Upper lobe of right lung (tissue), 1 donor: ENCODE results near the gene KRT71. TPM values are rescaled to one million over a fixed set of nuclear protein-coding genes. Genes with fewer than 3 reads are reported as not detected.
A peak's percentile ranks its signal among the peaks of the same experiment; 100 is the strongest.

Experiments used
- ATAC-seq: fragments of 200-7000 bp; cut with Tn5 transposase; one replicate; pipeline ENCODE4 v1.9.1; 2020; ENCODE audit warnings: mild to moderate bottlenecking, moderate library complexity
- DNase-seq: peaks from one replicate; pipeline ENCODE4 v3.0.0-alpha.2; 2020
- H3K27ac ChIP-seq: fragments of 200-600 bp; one replicate; pipeline ENCODE4 v1.8.0; 2022
- H3K27me3 ChIP-seq: fragments of 200-600 bp; one replicate; pipeline ENCODE4 v1.8.0; 2022; ENCODE audit warnings: mild to moderate bottlenecking
- H3K36me3 ChIP-seq: fragments of 200-600 bp; one replicate; pipeline ENCODE4 v1.8.0; 2022
- H3K4me1 ChIP-seq: fragments of 200-600 bp; one replicate; pipeline ENCODE4 v1.8.0; 2022
- H3K4me3 ChIP-seq: fragments of 200-600 bp; one replicate; pipeline ENCODE4 v1.8.0; 2022; ENCODE audit warnings: mild to moderate bottlenecking
- H3K9me3 ChIP-seq: fragments of 200-600 bp; one replicate; pipeline ENCODE4 v1.8.0; 2022
- intact Hi-C: fragments of 100-400 bp; cut with DNase I; formaldehyde crosslinking; loops from one replicate; pipeline ENCODE4 v1.11.0; 2022
- total RNA-seq: library from RNA; stranded (reverse); fragmentation: NEBNext Ultra II Directional; extraction: Animal tissue kit (Norgen Biotek cat#: 25700); gene quantifications from one replicate; pipeline ENCODE4 v1.2.1, GENCODE V29; 2021
- TF ChIP-seq, protein P1 (sequence below): fragments of 200-600 bp; IDR thresholded peaks from one replicate; pipeline ENCODE4 v1.8.0; 2022; ENCODE audit warnings: antibody characterized with exemption
- donor health status: DM: no; HTN: yes; CAD: no; lungs with severe emphysema.

Gene KRT71
- total RNA-seq, 1 donor from 2014 or later = not detected

DNA sequence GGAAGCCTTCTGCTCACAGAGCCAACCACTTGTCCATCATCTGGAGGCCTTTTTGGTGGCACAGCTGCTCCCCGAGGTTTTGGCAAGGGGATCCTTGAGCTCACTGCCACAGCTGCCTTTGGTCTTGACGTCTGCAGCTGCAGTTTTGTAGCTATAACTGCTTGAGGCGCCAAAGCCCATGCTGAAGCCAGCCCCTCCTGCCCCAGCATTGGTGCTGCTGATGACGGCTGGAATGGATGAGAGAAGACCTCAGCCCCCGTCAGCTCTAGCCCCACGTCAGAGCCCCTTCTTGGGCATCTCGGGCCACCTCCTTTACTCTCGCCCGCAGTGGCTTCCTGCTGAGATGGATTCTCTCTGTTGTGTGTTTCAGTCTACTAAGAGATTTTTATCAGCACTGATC, 33.0 kb upstream of the KRT71 start:
- no peak for ATAC-seq
- intact Hi-C loops = no loop called here

DNA sequence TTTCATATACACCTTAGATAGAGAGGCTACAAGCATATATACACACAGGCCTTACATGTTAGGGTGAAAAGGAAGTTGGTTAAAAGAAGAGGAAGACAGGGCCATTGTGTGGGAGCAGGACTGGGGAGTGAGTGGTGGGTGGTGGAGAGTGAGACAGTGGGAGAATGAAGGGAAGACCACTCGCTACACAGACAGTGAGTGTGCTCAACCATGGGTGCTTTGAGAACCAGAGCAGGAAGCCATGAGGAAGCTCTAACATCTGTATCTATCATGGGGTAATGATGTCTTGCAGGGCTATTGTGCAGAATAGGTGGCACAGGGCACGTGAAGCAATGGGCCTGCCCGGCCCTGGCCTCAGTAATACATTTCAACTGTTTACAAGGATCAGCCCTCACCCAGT, 32.1 kb upstream of the KRT71 start:
- H3K9me3 ChIP-seq = no peaks in the 10 kb centered on the region
- ATAC-seq = peak; percentile 51
- no peaks in the 10 kb centered on the region for H3K36me3 ChIP-seq
- intact Hi-C loops = no loop called here
- TF ChIP-seq, protein P1, sequence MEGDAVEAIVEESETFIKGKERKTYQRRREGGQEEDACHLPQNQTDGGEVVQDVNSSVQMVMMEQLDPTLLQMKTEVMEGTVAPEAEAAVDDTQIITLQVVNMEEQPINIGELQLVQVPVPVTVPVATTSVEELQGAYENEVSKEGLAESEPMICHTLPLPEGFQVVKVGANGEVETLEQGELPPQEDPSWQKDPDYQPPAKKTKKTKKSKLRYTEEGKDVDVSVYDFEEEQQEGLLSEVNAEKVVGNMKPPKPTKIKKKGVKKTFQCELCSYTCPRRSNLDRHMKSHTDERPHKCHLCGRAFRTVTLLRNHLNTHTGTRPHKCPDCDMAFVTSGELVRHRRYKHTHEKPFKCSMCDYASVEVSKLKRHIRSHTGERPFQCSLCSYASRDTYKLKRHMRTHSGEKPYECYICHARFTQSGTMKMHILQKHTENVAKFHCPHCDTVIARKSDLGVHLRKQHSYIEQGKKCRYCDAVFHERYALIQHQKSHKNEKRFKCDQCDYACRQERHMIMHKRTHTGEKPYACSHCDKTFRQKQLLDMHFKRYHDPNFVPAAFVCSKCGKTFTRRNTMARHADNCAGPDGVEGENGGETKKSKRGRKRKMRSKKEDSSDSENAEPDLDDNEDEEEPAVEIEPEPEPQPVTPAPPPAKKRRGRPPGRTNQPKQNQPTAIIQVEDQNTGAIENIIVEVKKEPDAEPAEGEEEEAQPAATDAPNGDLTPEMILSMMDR = no peak
- no peak overlapping the region for H3K27ac ChIP-seq
- no peaks in the 10 kb centered on the region for H3K27me3 ChIP-seq
- H3K4me1 ChIP-seq = no peaks in the 10 kb centered on the region
- no peak overlapping the region for H3K4me3 ChIP-seq
- DNase-seq = no peak

More for the DNA sequence above, 33.0 kb upstream of the KRT71 start:
- H3K27me3 ChIP-seq = no peaks in the 10 kb centered on the region
- no peak for DNase-seq
- H3K36me3 ChIP-seq = no peaks in the 10 kb centered on the region
- H3K4me1 ChIP-seq = no peaks in the 10 kb centered on the region
- no peak overlapping the region for H3K4me3 ChIP-seq
- no peak overlapping the region for H3K27ac ChIP-seq
- no peaks in the 10 kb centered on the region for H3K9me3 ChIP-seq
- TF ChIP-seq, protein P1 = no peak

DNA sequence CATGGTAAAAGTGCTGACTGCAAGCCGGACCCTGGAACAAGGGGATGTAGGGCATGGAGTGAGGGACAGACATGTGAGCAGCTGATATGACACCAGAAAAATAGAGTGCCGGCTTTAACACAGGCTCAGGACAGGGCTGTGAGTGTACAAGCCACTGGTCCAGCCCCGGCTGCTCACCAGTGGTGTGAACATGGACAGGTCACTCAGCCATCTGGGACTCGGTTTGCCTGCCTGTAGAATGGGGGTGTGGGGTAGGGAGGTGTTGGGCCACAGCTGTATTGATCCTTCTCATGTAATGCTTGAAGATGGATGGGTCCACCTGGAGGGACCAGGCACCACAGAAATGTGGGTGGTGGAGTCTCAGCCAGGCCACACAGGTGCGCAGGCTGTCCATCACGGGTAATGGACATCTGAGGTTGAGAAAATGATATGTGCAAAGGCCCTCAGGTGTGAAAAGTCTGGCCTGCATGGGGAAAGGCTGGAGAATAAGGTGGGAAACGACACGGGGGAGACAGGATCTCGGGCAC, 31.3 kb upstream of the KRT71 start:
- intact Hi-C loops = no loop called here
- H3K36me3 ChIP-seq = no peaks in the 10 kb centered on the region
- DNase-seq (peak; percentile 47), ATAC-seq (no peak)
- no peaks in the 10 kb centered on the region for H3K27me3 ChIP-seq
- TF ChIP-seq, protein P1 = no peak
- H3K27ac ChIP-seq = no peak overlapping the region
- no peak overlapping the region for H3K4me3 ChIP-seq
- no peaks in the 10 kb centered on the region for H3K4me1 ChIP-seq
- no peaks in the 10 kb centered on the region for H3K9me3 ChIP-seq

- Histone ChIP-seq H3K27ac (no peak overlapping the region), H3K9me3 (no peaks in the 10 kb centered on the region), H3K4me1 (no peaks in the 10 kb centered on the region), H3K36me3 (no peaks in the 10 kb centered on the region), H3K27me3 (no peaks in the 10 kb centered on the region), H3K4me3 (no peak overlapping the region)
- ATAC-seq (peak; percentile 90), DNase-seq (peak; percentile 66)
- intact Hi-C loops = no loop called here
- TF ChIP-seq, protein P1 = peak; percentile 68
Measured at GRCh38 chr12:52582971-52583456, 30.1 kb upstream of the KRT71 start.

DNA sequence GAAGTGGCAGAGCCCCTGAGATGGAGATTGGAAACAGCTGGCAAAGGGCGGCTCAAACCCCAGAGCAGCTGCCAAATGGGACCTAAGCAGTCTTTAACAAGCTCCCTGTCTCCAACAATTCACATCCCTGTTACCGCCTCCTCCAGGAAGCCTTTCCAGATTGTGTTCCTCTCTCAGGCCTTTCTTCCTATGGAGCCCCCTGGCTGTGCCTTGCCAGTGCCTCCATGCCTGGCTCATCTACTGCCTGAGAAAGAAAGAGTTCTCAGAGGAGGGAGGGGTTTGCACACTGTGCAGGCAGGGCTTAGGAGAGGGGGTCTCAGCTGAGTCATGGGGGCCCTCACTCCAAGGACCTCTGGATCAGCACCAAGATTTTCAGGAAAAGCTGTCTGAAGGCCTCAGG, 29.5 kb upstream of the KRT71 start:
- H3K27me3 ChIP-seq = no peaks in the 10 kb centered on the region
- intact Hi-C loops = no loop called here
- H3K27ac ChIP-seq = no peak overlapping the region
- H3K36me3 ChIP-seq = no peaks in the 10 kb centered on the region
- DNase-seq (peak; percentile 28), ATAC-seq (no peak)
- TF ChIP-seq, protein P1 = no peak
- no peaks in the 10 kb centered on the region for H3K4me1 ChIP-seq
- no peaks in the 10 kb centered on the region for H3K9me3 ChIP-seq
- no peak overlapping the region for H3K4me3 ChIP-seq

DNA sequence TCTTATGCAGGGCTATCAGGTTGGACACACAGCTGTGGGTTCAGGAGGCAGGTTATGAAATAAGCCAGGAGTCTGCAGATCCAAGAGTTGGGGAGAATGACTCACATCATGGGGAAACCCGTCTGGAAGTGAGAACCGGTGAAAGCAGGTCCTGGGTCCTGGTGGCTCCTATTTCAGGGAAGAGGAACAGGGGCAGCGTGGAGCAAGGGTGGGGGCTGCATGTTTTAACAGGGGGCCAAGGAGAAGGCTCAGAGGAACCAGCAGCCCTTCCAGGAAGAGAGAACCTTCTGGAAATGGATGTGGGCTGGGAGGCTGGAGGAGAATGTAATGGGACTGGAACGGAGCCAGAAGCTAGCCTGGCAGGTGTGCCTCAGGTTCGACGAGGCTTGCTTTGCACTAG, 28.5 kb upstream of the KRT71 start:
- H3K36me3 ChIP-seq = no peaks in the 10 kb centered on the region
- no peaks in the 10 kb centered on the region for H3K27me3 ChIP-seq
- DNase-seq (peak; percentile 30), ATAC-seq (no peak)
- intact Hi-C loops = no loop called here
- TF ChIP-seq, protein P1 = no peak
- H3K9me3 ChIP-seq = no peaks in the 10 kb centered on the region
- H3K4me3 ChIP-seq = no peak overlapping the region
- no peaks in the 10 kb centered on the region for H3K4me1 ChIP-seq
- no peak overlapping the region for H3K27ac ChIP-seq
